Mesodermal cell (in vitro differentiated cells): ENCODE measurements around the gene OBP2A.
A peak's percentile ranks its signal among the peaks of the same experiment; 100 is the strongest.
"Not testable (repeated sequence)": the region's sequence is repeated elsewhere in the genome, so short reads cannot be mapped to it uniquely, and the experiment has no call there.

Experiments used
- H3K27ac ChIP-seq: 2 replicates; pipeline ENCODE4 v1.7.0; 2013; ENCODE audit warnings: mild to moderate bottlenecking, low read depth, low read length, moderate library complexity; ENCODE audit not compliant: severe bottlenecking
- H3K36me3 ChIP-seq: 2 replicates; pipeline ENCODE4 v1.7.1; 2013; ENCODE audit warnings: mild to moderate bottlenecking, low read length, moderate library complexity; ENCODE audit not compliant: control insufficient read depth, insufficient read depth
- H3K4me1 ChIP-seq: one replicate; pipeline ENCODE4 v1.7.1; 2013; ENCODE audit warnings: mild to moderate bottlenecking, low read length; ENCODE audit not compliant: insufficient read depth, control insufficient read depth, poor library complexity, severe bottlenecking
- H3K4me3 ChIP-seq: 2 replicates; pipeline ENCODE4 v1.7.0; 2013; ENCODE audit warnings: low read length, control low read depth, mild to moderate bottlenecking; ENCODE audit not compliant: insufficient read depth, poor library complexity, severe bottlenecking; ENCODE audit errors: extremely low read depth
- H3K9me3 ChIP-seq: 2 replicates; pipeline ENCODE4 v1.7.1; 2013; ENCODE audit warnings: mild to moderate bottlenecking, low read length, moderate library complexity; ENCODE audit not compliant: control insufficient read depth
- WGBS, 2 experiments: methylation state at CpG; one replicate each; pipeline ENCODE4 v1.1.5; 2013; ENCODE audit warnings: missing lambda C conversion rate in 2 of 2; ENCODE audit not compliant: insufficient coverage in 2 of 2; 5-methylcytosine and 5-hydroxymethylcytosine counted together

The OBP2A gene

GRCh38 chr9:135522137-135522877 lies 23.6 kb upstream of the OBP2A start:
- WGBS, 2 experiments: 89 to 92% methylated on average over 13 of the region's 16 CpGs
- Histone ChIP-seq H3K4me3 (no peak overlapping the region), H3K27ac (no peak overlapping the region), H3K36me3 (no peaks in the 10 kb centered on the region), H3K9me3 (no peaks in the 10 kb centered on the region), H3K4me1 (peaks cover 26% of the 10 kb centered on the region)

- H3K9me3 ChIP-seq: no peaks in the 10 kb centered on the region
- WGBS, 2 experiments: 83 to 92% methylated on average over 12 to 17 of the region's 17 CpGs
- peaks cover 26% of the 10 kb centered on the region for H3K4me1 ChIP-seq
- no peaks in the 10 kb centered on the region for H3K36me3 ChIP-seq
- H3K4me3 ChIP-seq: no peak overlapping the region
- H3K27ac ChIP-seq: no peak overlapping the region
Measured at GRCh38 chr9:135522931-135523330, 23.0 kb upstream of the OBP2A start.

GRCh38 chr9:135523521-135524129 lies 22.3 kb upstream of the OBP2A start:
- 90% methylated on average over 14 to 18 of the region's 21 CpGs for whole genome bisulfite sequencing, 2 experiments
- Histone ChIP-seq H3K27ac (peak overlapping the region; percentile 41), H3K36me3 (no peaks in the 10 kb centered on the region), H3K4me1 (peaks cover 26% of the 10 kb centered on the region), H3K9me3 (no peaks in the 10 kb centered on the region), H3K4me3 (no peak overlapping the region)

GRCh38 chr9:135524130-135524861 lies 21.6 kb upstream of the OBP2A start:
- Histone ChIP-seq H3K4me1 (peaks cover 26% of the 10 kb centered on the region), H3K36me3 (no peaks in the 10 kb centered on the region), H3K9me3 (no peaks in the 10 kb centered on the region), H3K4me3 (no peak overlapping the region), H3K27ac (peak overlapping the region; percentile 41)
- WGBS, 2 experiments: 85 to 88% methylated on average over 24 to 27 of the region's 27 CpGs

- Histone ChIP-seq H3K4me3 (no peak overlapping the region), H3K27ac (no peak overlapping the region), H3K4me1 (peaks cover 26% of the 10 kb centered on the region), H3K36me3 (no peaks in the 10 kb centered on the region), H3K9me3 (no peaks in the 10 kb centered on the region)
- WGBS, 2 experiments: 86 to 92% methylated on average over 16 to 18 of the region's 31 CpGs
Measured at GRCh38 chr9:135525241-135526088, 20.5 kb upstream of the OBP2A start.

- H3K27ac ChIP-seq: no peak overlapping the region
- no peaks in the 10 kb centered on the region for H3K36me3 ChIP-seq
- no peaks in the 10 kb centered on the region for H3K9me3 ChIP-seq
- WGBS, 2 experiments: 85% methylated on average over 4 of the region's 11 CpGs; no CpG with 5 or more reads in 1 of the 2 experiments
- no peak overlapping the region for H3K4me3 ChIP-seq
- peaks cover 26% of the 10 kb centered on the region for H3K4me1 ChIP-seq
Measured at GRCh38 chr9:135526089-135526729, 19.7 kb upstream of the OBP2A start.

- Histone ChIP-seq H3K27ac (no peak overlapping the region), H3K9me3 (no peaks in the 10 kb centered on the region), H3K4me1 (peaks cover 26% of the 10 kb centered on the region), H3K36me3 (no peaks in the 10 kb centered on the region), H3K4me3 (no peak overlapping the region)
- 81% methylated on average over 22 to 28 of the region's 30 CpGs for WGBS, 2 experiments
Measured at GRCh38 chr9:135526730-135527571, 19.0 kb upstream of the OBP2A start.

- 77 to 91% methylated on average over 2 to 5 of the region's 10 CpGs for WGBS, 2 experiments
- not testable (repeated sequence) for H3K36me3 ChIP-seq, H3K9me3 ChIP-seq, H3K27ac ChIP-seq, H3K4me3 ChIP-seq
- peaks cover 11% of the 10 kb centered on the region for H3K4me1 ChIP-seq
Measured at GRCh38 chr9:135528842-135529435, 17.0 kb upstream of the OBP2A start.

GRCh38 chr9:135530146-135530545 lies 15.8 kb upstream of the OBP2A start:
- Histone ChIP-seq H3K36me3 (no peaks in the 10 kb centered on the region), H3K27ac (no peak overlapping the region), H3K4me3 (no peak overlapping the region), H3K4me1 (peaks cover 8% of the 10 kb centered on the region), H3K9me3 (no peaks in the 10 kb centered on the region)
- 78 to 91% methylated on average over 3 to 5 of the region's 5 CpGs for WGBS, 2 experiments
